RWPE2 (cell line): ENCODE measurements around the gene S1PR4.

Experiments
- ATAC-seq: fragments of 200-7000 bp; cut with Tn5 transposase; 3 replicates; pipeline ENCODE4 v1.9.1; 2021; ENCODE audit warnings: low read depth
- DNase-seq: peaks from one replicate; pipeline ENCODE4 v3.0.0-alpha.2; 2020; ENCODE audit warnings: low spot score
- H3K27ac ChIP-seq: fragments of 450-650 bp; 2 replicates; pipeline ENCODE4 v1.5.1; 2017; ENCODE audit warnings: mild to moderate bottlenecking; ENCODE audit not compliant: poor library complexity, severe bottlenecking
- H3K27me3 ChIP-seq: fragments of 250-450 bp; sonication (Bioruptor Pico); 2 replicates; pipeline ENCODE4 v1.5.1; 2021; ENCODE audit warnings: mild to moderate bottlenecking, moderate library complexity; ENCODE audit not compliant: insufficient read depth, poor library complexity, severe bottlenecking
- H3K36me3 ChIP-seq: fragments of 250-450 bp; sonication (Bioruptor Pico); 2 replicates; pipeline ENCODE4 v1.5.1; 2020; ENCODE audit warnings: low read depth, mild to moderate bottlenecking, moderate library complexity
- H3K4me1 ChIP-seq: fragments of 250-450 bp; sonication (Bioruptor Pico); 2 replicates; pipeline ENCODE4 v1.5.1; 2021; ENCODE audit warnings: mild to moderate bottlenecking, moderate library complexity; ENCODE audit not compliant: insufficient read depth, poor library complexity, severe bottlenecking
- H3K4me3 ChIP-seq: fragments of 250-450 bp; sonication (Bioruptor Pico); 2 replicates; pipeline ENCODE4 v1.5.1; 2021; ENCODE audit warnings: mild to moderate bottlenecking, moderate library complexity; ENCODE audit not compliant: severe bottlenecking
- H3K9me3 ChIP-seq: fragments of 250-450 bp; sonication (Bioruptor Pico); 2 replicates; pipeline ENCODE4 v1.5.1; 2021; ENCODE audit warnings: mild to moderate bottlenecking, moderate library complexity; ENCODE audit not compliant: severe bottlenecking
- TF ChIP-seq, protein P1 (sequence below): fragments of 450-650 bp; IDR thresholded peaks from one replicate; pipeline ENCODE4 v1.5.1; 2017; ENCODE audit warnings: mild to moderate bottlenecking, moderate library complexity; ENCODE audit not compliant: poor library complexity, severe bottlenecking

Gene S1PR4

DNA sequence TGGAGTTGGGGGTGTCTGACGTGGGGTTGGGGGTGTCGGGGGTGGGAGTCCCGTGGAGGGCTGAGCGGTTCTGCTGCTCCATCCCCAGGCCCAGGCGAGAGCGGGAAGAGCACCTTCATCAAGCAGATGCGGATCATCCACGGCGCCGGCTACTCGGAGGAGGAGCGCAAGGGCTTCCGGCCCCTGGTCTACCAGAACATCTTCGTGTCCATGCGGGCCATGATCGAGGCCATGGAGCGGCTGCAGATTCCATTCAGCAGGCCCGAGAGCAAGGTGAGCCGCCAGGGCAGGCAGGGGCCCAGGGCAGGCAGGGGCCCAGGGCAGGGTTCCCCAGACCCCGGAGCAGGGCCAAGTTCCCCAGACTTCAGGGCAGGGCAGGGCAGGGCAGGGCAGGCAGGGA lies 30.1 kb upstream of the S1PR4 start:
- Histone ChIP-seq H3K27ac (no peak overlapping the region), H3K4me1 (no peaks in the 10 kb centered on the region), H3K9me3 (no peaks in the 10 kb centered on the region), H3K27me3 (no peaks in the 10 kb centered on the region), H3K4me3 (no peak overlapping the region), H3K36me3 (peaks cover 51% of the 10 kb centered on the region)
- TF ChIP-seq, protein P1, sequence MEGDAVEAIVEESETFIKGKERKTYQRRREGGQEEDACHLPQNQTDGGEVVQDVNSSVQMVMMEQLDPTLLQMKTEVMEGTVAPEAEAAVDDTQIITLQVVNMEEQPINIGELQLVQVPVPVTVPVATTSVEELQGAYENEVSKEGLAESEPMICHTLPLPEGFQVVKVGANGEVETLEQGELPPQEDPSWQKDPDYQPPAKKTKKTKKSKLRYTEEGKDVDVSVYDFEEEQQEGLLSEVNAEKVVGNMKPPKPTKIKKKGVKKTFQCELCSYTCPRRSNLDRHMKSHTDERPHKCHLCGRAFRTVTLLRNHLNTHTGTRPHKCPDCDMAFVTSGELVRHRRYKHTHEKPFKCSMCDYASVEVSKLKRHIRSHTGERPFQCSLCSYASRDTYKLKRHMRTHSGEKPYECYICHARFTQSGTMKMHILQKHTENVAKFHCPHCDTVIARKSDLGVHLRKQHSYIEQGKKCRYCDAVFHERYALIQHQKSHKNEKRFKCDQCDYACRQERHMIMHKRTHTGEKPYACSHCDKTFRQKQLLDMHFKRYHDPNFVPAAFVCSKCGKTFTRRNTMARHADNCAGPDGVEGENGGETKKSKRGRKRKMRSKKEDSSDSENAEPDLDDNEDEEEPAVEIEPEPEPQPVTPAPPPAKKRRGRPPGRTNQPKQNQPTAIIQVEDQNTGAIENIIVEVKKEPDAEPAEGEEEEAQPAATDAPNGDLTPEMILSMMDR = no peak
- ATAC-seq (no peak), DNase-seq (no peak)

DNA sequence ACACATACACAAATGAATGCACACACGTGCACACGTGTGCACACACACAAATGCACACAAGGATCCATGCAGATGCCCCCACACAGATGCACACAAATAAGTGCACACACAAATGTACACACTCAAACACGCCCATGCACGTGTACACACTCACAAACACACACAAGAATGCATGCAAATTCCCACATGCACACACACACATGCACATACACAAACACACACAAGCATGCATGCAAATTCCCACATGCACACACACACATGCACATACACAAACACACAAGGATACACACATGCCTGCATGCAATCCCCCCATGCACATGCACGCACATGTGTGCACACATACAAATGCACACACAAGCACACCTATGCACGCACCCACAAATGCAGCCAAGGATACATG lies 29.5 kb upstream of the S1PR4 start:
- Histone ChIP-seq H3K27me3 (no peaks in the 10 kb centered on the region), H3K9me3 (no peaks in the 10 kb centered on the region), H3K27ac (no peak overlapping the region), H3K4me1 (no peaks in the 10 kb centered on the region), H3K4me3 (no peak overlapping the region), H3K36me3 (peaks cover 51% of the 10 kb centered on the region)
- TF ChIP-seq, protein P1 = no peak
- no peak for DNase-seq
- no peak for ATAC-seq

DNA sequence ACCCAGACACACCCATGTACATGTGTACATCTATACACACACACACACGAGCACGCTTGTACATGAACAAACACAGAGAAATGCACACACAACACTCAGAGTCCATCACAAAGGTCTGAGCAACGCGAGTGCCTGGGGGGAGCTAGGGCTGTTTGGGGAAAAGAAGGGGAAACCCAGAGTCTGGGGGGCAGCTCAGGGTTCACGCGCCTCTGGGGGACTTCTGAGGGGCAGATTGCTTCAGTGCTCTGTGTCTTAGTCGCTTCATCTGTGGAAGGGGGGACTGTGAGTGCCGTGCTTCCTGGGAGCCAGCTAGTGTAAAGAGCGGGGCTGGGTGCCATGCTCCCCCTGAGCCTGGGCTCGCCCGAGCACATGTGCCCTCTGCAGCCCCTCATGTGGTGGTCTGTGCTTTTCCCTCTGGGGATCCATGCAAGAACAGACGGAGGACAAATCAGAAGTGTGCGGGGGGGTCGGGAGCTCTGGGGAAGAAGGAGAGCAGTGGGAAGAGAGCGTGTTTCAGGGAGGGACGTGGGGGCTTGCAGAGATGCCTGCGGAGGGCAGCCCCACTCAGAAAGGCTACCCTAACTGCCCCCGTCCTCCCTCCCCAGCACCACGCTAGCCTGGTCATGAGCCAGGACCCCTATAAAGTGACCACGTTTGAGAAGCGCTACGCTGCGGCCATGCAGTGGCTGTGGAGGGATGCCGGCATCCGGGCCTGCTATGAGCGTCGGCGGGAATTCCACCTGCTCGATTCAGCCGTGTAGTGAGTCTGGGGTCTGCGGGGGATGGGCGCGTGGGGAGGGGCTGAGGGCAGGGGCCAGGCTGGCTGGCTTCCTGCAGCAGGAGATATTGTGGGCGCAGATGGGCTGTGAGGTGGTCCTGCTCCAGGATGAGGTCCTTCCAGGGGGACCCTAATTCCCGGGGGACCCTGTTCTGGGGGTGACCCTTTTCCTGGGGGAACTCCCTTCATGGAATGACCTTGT lies 28.8 kb upstream of the S1PR4 start:
- H3K4me1 ChIP-seq = peaks cover 4% of the 10 kb centered on the region
- peaks cover 51% of the 10 kb centered on the region for H3K36me3 ChIP-seq
- H3K9me3 ChIP-seq = no peaks in the 10 kb centered on the region
- ATAC-seq (no peak), DNase-seq (no peak)
- TF ChIP-seq, protein P1 = no peak
- no peaks in the 10 kb centered on the region for H3K27me3 ChIP-seq
- no peak overlapping the region for H3K4me3 ChIP-seq
- H3K27ac ChIP-seq = no peak overlapping the region

DNA sequence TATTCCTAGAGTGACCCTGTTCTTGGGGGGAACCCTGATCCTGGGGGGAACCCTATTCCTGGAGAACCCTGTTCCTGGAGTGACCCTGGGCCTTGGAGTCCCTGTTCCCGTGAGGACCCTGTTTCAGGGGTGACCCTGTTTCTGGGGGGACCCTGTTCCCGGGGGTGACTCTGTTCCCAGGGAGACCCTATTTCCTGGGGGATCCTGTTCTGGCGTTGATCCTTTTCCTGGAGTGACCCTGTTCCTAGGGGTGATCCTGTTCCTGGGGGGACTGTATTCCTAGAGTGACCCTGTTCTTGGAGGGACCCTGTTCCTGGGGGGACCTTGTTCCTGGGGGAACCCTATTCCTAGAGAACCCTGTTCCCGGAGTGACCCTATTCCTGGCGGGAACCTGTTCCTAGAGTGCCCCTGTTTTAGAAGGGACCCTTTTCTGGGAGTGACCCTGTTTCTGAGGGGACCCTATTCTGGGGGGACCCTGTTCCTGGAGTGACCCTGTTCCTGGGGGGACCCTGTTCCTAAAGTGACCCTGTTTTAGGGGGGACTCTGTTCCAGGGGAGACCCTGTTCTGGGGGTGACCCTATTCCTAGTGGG lies 27.7 kb upstream of the S1PR4 start:
- Histone ChIP-seq H3K9me3 (no peaks in the 10 kb centered on the region), H3K36me3 (peaks cover 57% of the 10 kb centered on the region), H3K27ac (no peak overlapping the region), H3K4me3 (no peak overlapping the region), H3K4me1 (peaks cover 9% of the 10 kb centered on the region), H3K27me3 (no peaks in the 10 kb centered on the region)
- no peak for DNase-seq
- ATAC-seq = no peak
- TF ChIP-seq, protein P1 = no peak
